Sigmoid colon (tissue), 7 donors: ENCODE data around the gene CRACR2A. TPM values are rescaled to one million over a fixed set of nuclear protein-coding genes. Genes with fewer than 3 reads are reported as not detected.

ENCODE experiments used
- DNase-seq: peaks from one replicate; pipeline ENCODE4 v3.0.0-alpha.2; 2019
- H3K27ac ChIP-seq, 4 donors: fragments of 200-600 bp; sonication (generic); one replicate each; pipeline ENCODE4 v1.5.1; 2016 to 2019; ENCODE audit warnings: mild to moderate bottlenecking in 1 of 4
- H3K27me3 ChIP-seq, 3 donors: fragments of 200-600 bp; sonication (generic); one replicate each; pipeline ENCODE4 v1.5.1; 2019; ENCODE audit warnings: mild to moderate bottlenecking in 1 of 3
- H3K36me3 ChIP-seq, 4 donors: fragments of 200-600 bp; sonication (generic); one replicate each; pipeline ENCODE4 v1.5.1; 2016 to 2019
- H3K4me1 ChIP-seq, 4 donors: fragments of 200-600 bp; sonication (generic); one replicate each; pipeline ENCODE4 v1.5.1; 2017 to 2019
- H3K4me3 ChIP-seq, 4 donors: fragments of 200-600 bp; sonication (generic); one replicate each; pipeline ENCODE4 v1.5.1; 2017 to 2019; ENCODE audit warnings: mild to moderate bottlenecking in 2 of 4, moderate library complexity in 1 of 4
- H3K9me3 ChIP-seq, 4 donors: fragments of 200-600 bp in 3 of 4; sonication (generic) in 3 of 4; one replicate each; pipeline versions ENCODE4 v1.5.1 to v1.6.1; 2013 to 2019
- CTCF ChIP-seq, 4 experiments: fragments of 450-650 bp in 3 of 4; fragments of 200-600 bp in 1 of 4; IDR thresholded peaks; one replicate each; pipeline ENCODE4 v1.5.1; 2016 to 2019; ENCODE audit warnings: antibody characterized with exemption in 4 of 4, mild to moderate bottlenecking in 3 of 4, moderate library complexity in 2 of 4
- EP300 ChIP-seq, 4 donors: sonication (generic); formaldehyde crosslinking; IDR thresholded peaks; one replicate each; pipeline ENCODE4 v1.6.1; 2017; ENCODE audit warnings: antibody characterized with exemption in 4 of 4
- POLR2A ChIP-seq, 2 donors: fragments of 450-650 bp; IDR thresholded peaks; one replicate each; pipeline ENCODE4 v1.6.1; 2016; ENCODE audit warnings: antibody characterized with exemption in 2 of 2, mild to moderate bottlenecking in 2 of 2, moderate library complexity in 2 of 2
- POLR2AphosphoS5 ChIP-seq, 4 donors: sonication (generic); formaldehyde crosslinking; IDR thresholded peaks; one replicate each; pipeline ENCODE4 v1.6.1; 2017; ENCODE audit warnings: antibody characterized with exemption in 4 of 4
- WGBS, 2 donors: extraction: QIAGEN DNeasy Blood & Tissue Kit; methylation state at CpG; one replicate each; pipeline ENCODE4 v1.1.7; 2013; 5-methylcytosine and 5-hydroxymethylcytosine counted together
- intact Hi-C: fragments of 100-400 bp; cut with DNase I; formaldehyde crosslinking; loops from one replicate; pipeline ENCODE4 v1.15.1; 2023
- polyA plus RNA-seq, 3 donors: library from polyadenylated mRNA; stranded (reverse); fragments of 200-250 nt; gene quantifications; one replicate each; pipeline ENCODE4 v1.2.3, GENCODE V29; 2013
- total RNA-seq, 4 donors: library from RNA; depleted of rRNA; stranded (reverse); fragments of >200 nt; gene quantifications; one replicate each; pipeline ENCODE4 v1.1.0, GENCODE V29; 2016
- donor health status: healthy with polysubstance abuse.
- donor health status: Bipolar disorder and iron deficiency.
- donor health status: healthy.

Gene CRACR2A
- total and polyA plus RNA-seq, 7 donors: 1.1 to 29.6 (median 4.2) TPM

GRCh38 chr12:3632256-3632655, 120.7 kb downstream of the CRACR2A start:
- 87 to 97% methylated on average over 1 of the region's 1 CpG for WGBS, 2 donors
- Histone ChIP-seq H3K4me1 (no peaks in the 10 kb centered on the region), H3K9me3 (no peaks in the 10 kb centered on the region), H3K27me3 (no peaks in the 10 kb centered on the region), H3K4me3 (no peak overlapping the region), H3K27ac (no peak overlapping the region), H3K36me3 (no peaks in the 10 kb centered on the region)
- intact Hi-C loops: no loop called here
- no peak for TF ChIP-seq CTCF (IDR thresholded peaks at IDR 0.05)
- no peak for TF ChIP-seq POLR2AphosphoS5 (IDR thresholded peaks at IDR 0.05)
- TF ChIP-seq EP300 (IDR thresholded peaks at IDR 0.05): no peak
- TF ChIP-seq POLR2A (IDR thresholded peaks at IDR 0.05): no peak
- no peak for DNase-seq

GRCh38 chr12:3631759-3632158, 121.2 kb downstream of the CRACR2A start:
- Histone ChIP-seq H3K4me1 (no peaks in the 10 kb centered on the region), H3K27me3 (no peaks in the 10 kb centered on the region), H3K4me3 (no peak overlapping the region), H3K9me3 (no peaks in the 10 kb centered on the region), H3K36me3 (no peaks in the 10 kb centered on the region), H3K27ac (no peak overlapping the region)
- 79 to 97% methylated on average over 2 of the region's 2 CpGs for WGBS, 2 donors
- TF ChIP-seq EP300 (IDR thresholded peaks at IDR 0.05) (no peak), CTCF (IDR thresholded peaks at IDR 0.05) (no peak), POLR2AphosphoS5 (IDR thresholded peaks at IDR 0.05) (no peak), POLR2A (IDR thresholded peaks at IDR 0.05) (no peak)
- DNase-seq: no peak
- intact Hi-C loops: no loop called here

GRCh38 chr12:3631272-3631637, 121.7 kb downstream of the CRACR2A start:
- Histone ChIP-seq H3K27ac (no peak overlapping the region), H3K27me3 (no peaks in the 10 kb centered on the region), H3K9me3 (no peaks in the 10 kb centered on the region), H3K4me3 (no peak overlapping the region), H3K36me3 (no peaks in the 10 kb centered on the region), H3K4me1 (no peaks in the 10 kb centered on the region)
- WGBS, 2 donors: 90 to 94% methylated on average over 7 of the region's 7 CpGs
- DNase-seq: no peak
- intact Hi-C loops: no loop called here
- TF ChIP-seq CTCF (IDR thresholded peaks at IDR 0.05) (no peak), POLR2A (IDR thresholded peaks at IDR 0.05) (no peak), POLR2AphosphoS5 (IDR thresholded peaks at IDR 0.05) (no peak), EP300 (IDR thresholded peaks at IDR 0.05) (no peak)

- DNase-seq: no peak
- 87 to 90% methylated on average over 8 of the region's 8 CpGs for WGBS, 2 donors
- no peak overlapping the region for H3K4me3 ChIP-seq
- TF ChIP-seq POLR2A (IDR thresholded peaks at IDR 0.05) (no peak), POLR2AphosphoS5 (IDR thresholded peaks at IDR 0.05) (no peak), CTCF (IDR thresholded peaks at IDR 0.05) (no peak), EP300 (IDR thresholded peaks at IDR 0.05) (no peak)
- no peaks in the 10 kb centered on the region for H3K27me3 ChIP-seq
- H3K36me3 ChIP-seq: no peaks in the 10 kb centered on the region
- no peaks in the 10 kb centered on the region for H3K4me1 ChIP-seq
- intact Hi-C loops: no loop called here
- no peak overlapping the region for H3K27ac ChIP-seq
- no peaks in the 10 kb centered on the region for H3K9me3 ChIP-seq
Measured at GRCh38 chr12:3630621-3631271, 122.2 kb downstream of the CRACR2A start.

- no peak for TF ChIP-seq POLR2AphosphoS5 (IDR thresholded peaks at IDR 0.05)
- no peak for TF ChIP-seq EP300 (IDR thresholded peaks at IDR 0.05)
- TF ChIP-seq POLR2A (IDR thresholded peaks at IDR 0.05): no peak
- no peak for TF ChIP-seq CTCF (IDR thresholded peaks at IDR 0.05)
- no peak overlapping the region for H3K27ac ChIP-seq
- H3K4me1 ChIP-seq: no peaks in the 10 kb centered on the region
- DNase-seq: no peak
- H3K4me3 ChIP-seq: no peak overlapping the region
- intact Hi-C loops: no loop called here
- whole genome bisulfite sequencing, 2 donors: 88 to 91% methylated on average over 8 of the region's 8 CpGs
- H3K9me3 ChIP-seq: no peaks in the 10 kb centered on the region
- no peaks in the 10 kb centered on the region for H3K27me3 ChIP-seq
- H3K36me3 ChIP-seq: no peaks in the 10 kb centered on the region
Measured at GRCh38 chr12:3630111-3630510, 122.8 kb downstream of the CRACR2A start.
